Hepatocyte (in vitro differentiated cells): ENCODE results near the gene ARID1A. TPM values are rescaled to one million over a fixed set of nuclear protein-coding genes. Genes with fewer than 3 reads are reported as not detected.

ENCODE experiments used
- DNase-seq: peaks from one replicate; pipeline ENCODE4 v3.0.0-alpha.2; 2016; ENCODE audit warnings: low spot score
- H2AFZ ChIP-seq: fragments of 200-600 bp; sonication (generic); 2 replicates; pipeline ENCODE4 v1.6.0; 2016; ENCODE audit warnings: antibody characterized with exemption, mild to moderate bottlenecking
- H3K27ac ChIP-seq: fragments of 200-600 bp; sonication (generic); 2 replicates; pipeline ENCODE4 v1.5.1; 2016; ENCODE audit warnings: mild to moderate bottlenecking
- H3K27me3 ChIP-seq: fragments of 200-600 bp; sonication (generic); 2 replicates; pipeline ENCODE4 v1.6.1; 2016
- H3K36me3 ChIP-seq: fragments of 200-600 bp; sonication (generic); replicated peaks from 2 replicates; pipeline ENCODE4 v1.5.1; 2016; ENCODE audit warnings: low read depth; ENCODE audit not compliant: insufficient read depth
- H3K4me1 ChIP-seq: fragments of 200-600 bp; sonication (generic); 2 replicates; pipeline ENCODE4 v1.5.1; 2016; ENCODE audit warnings: mild to moderate bottlenecking, moderate library complexity; ENCODE audit not compliant: insufficient read depth
- H3K4me2 ChIP-seq: fragments of 200-600 bp; sonication (generic); 2 replicates; pipeline ENCODE4 v1.6.0; 2016
- H3K4me3 ChIP-seq: fragments of 200-600 bp; sonication (generic); 2 replicates; pipeline ENCODE4 v1.5.1; 2016; ENCODE audit warnings: mild to moderate bottlenecking
- H3K79me2 ChIP-seq: fragments of 200-600 bp; sonication (generic); 2 replicates; pipeline ENCODE4 v1.6.0; 2017; ENCODE audit warnings: mild to moderate bottlenecking
- H3K9me2 ChIP-seq: fragments of 200-600 bp; sonication (generic); replicated peaks from 2 replicates; pipeline ENCODE4 v1.6.0; 2017; ENCODE audit warnings: mild to moderate bottlenecking; ENCODE audit not compliant: insufficient read depth
- H3K9me3 ChIP-seq: fragments of 200-600 bp; sonication (generic); 2 replicates; pipeline ENCODE4 v1.5.1; 2016; ENCODE audit warnings: low read depth, mild to moderate bottlenecking
- H4K20me1 ChIP-seq: fragments of 200-600 bp; sonication (generic); 2 replicates; pipeline ENCODE4 v1.6.0; 2016; ENCODE audit warnings: mild to moderate bottlenecking; ENCODE audit not compliant: insufficient read depth, poor library complexity, severe bottlenecking
- CTCF ChIP-seq: fragments of 200-600 bp; sonication (generic); IDR thresholded peaks from 2 replicates; pipeline ENCODE4 v1.5.1; 2016; ENCODE audit warnings: antibody characterized with exemption, mild to moderate bottlenecking; ENCODE audit not compliant: poor library complexity
- EZH2 ChIP-seq: fragments of 200-600 bp; sonication (generic); IDR thresholded peaks from 2 replicates; pipeline ENCODE4 v1.6.1; 2016; ENCODE audit warnings: antibody characterized with exemption, mild to moderate bottlenecking, borderline replicate concordance
- EZH2phosphoT487 ChIP-seq: fragments of 200-600 bp; sonication (generic); IDR thresholded peaks from one replicate; pipeline ENCODE4 v1.6.1; 2018; ENCODE audit warnings: antibody characterized with exemption, mild to moderate bottlenecking, low read depth, moderate library complexity; ENCODE audit not compliant: unreplicated experiment, severe bottlenecking
- WGBS: methylation state at CpG from one replicate; pipeline ENCODE4 v1.1.6; 2016; ENCODE audit warnings: low lambda C conversion rate; ENCODE audit errors: missing lambda C conversion rate; 5-methylcytosine and 5-hydroxymethylcytosine counted together
- polyA plus RNA-seq: library from polyadenylated mRNA; unstranded; fragments of >200 nt; fragmentation: Nextera tagmentation; extraction: Ambion mirVana; gene quantifications from 2 replicates; pipeline ENCODE4 v1.2.1, GENCODE V29; 2016
- total RNA-seq: library from RNA; depleted of rRNA; stranded (reverse); fragments of >200 nt; gene quantifications from 2 replicates; pipeline ENCODE4 v1.2.3, GENCODE V29; 2014

The ARID1A gene
- total and polyA plus RNA-seq, 2 experiments from 2014 or later = 27.9 to 35.8 TPM

DNA sequence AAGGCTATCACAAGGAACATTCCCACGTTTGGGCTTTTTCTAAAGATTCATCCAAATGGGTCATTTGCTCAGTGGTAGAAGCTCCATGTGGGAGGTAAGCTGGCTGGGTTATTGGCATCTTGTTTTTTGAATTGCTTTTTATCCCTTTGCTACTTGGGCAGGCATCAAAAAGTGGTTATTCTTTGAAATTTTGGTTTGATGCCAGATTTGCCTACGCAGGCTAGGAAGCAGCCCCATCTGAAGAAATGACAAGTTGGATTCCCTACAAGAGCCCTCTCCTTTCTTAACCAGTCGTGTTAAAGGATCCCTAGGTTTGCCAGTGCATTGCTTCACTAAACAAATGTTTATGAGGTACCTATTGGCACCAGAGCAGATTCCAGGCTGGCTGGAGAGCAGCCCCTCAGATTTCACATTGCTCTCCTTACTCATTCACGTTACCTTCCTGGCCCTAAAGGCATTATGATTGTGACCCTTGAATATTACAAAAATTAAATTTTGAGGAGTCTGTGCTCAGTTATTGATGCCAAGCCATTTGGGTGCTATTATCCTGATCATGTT, 38.8 kb downstream of the ARID1A start:
- Histone ChIP-seq H3K9me2 (no peaks in the 10 kb centered on the region), H3K27ac (no peak overlapping the region), H3K4me3 (no peak overlapping the region), H4K20me1 (peaks cover 46% of the 10 kb centered on the region), H3K4me2 (no peak overlapping the region), H3K27me3 (no peaks in the 10 kb centered on the region), H3K9me3 (no peaks in the 10 kb centered on the region), H2AFZ (no peak overlapping the region), H3K36me3 (peaks cover 11% of the 10 kb centered on the region), H3K79me2 (peaks cover 98% of the 10 kb centered on the region), H3K4me1 (peaks cover 5% of the 10 kb centered on the region)
- DNase-seq = no peak
- 90% methylated on average over 4 of the region's 4 CpGs for whole genome bisulfite sequencing
- TF ChIP-seq CTCF = no peak
- TF ChIP-seq EZH2 = no peak
- TF ChIP-seq EZH2phosphoT487 = no peak

DNA sequence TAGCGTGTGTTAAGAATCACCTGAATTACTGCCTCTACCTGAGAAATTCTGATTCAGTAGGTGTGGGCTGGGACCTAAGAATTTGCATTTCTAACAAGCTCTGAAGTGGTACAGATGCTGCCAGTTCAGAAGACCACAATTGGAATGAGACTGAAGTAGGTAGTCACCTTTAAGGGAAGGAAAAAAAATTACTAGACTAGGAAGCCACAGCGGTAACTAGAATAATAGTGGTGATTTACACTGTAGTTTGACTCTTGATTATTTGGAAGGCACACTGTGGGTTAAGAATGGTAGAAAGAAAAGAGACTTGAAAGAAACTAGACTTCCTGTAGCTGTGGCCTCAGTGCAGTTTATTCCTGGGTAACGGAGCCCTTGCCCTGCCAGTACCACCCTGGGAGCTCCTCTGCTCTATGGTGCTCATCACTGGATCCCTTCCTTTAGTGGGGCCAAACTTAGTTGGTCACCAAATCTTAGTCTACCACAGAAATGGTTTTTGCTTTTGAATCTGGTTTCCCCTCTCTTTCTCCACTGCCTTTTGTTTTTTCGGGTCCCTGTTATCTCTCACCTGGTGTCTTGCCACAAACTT, 43.6 kb downstream of the ARID1A start:
- Histone ChIP-seq H4K20me1 (peaks cover 37% of the 10 kb centered on the region), H2AFZ (no peak overlapping the region), H3K9me3 (no peaks in the 10 kb centered on the region), H3K79me2 (peaks cover 96% of the 10 kb centered on the region), H3K4me1 (peaks cover 18% of the 10 kb centered on the region), H3K27me3 (no peaks in the 10 kb centered on the region), H3K36me3 (no peaks in the 10 kb centered on the region), H3K9me2 (no peaks in the 10 kb centered on the region), H3K4me3 (no peak overlapping the region), H3K27ac (peak overlapping the region; percentile 55), H3K4me2 (no peak overlapping the region)
- 92% methylated on average over 4 of the region's 4 CpGs for WGBS
- TF ChIP-seq CTCF = no peak
- no peak for DNase-seq

DNA sequence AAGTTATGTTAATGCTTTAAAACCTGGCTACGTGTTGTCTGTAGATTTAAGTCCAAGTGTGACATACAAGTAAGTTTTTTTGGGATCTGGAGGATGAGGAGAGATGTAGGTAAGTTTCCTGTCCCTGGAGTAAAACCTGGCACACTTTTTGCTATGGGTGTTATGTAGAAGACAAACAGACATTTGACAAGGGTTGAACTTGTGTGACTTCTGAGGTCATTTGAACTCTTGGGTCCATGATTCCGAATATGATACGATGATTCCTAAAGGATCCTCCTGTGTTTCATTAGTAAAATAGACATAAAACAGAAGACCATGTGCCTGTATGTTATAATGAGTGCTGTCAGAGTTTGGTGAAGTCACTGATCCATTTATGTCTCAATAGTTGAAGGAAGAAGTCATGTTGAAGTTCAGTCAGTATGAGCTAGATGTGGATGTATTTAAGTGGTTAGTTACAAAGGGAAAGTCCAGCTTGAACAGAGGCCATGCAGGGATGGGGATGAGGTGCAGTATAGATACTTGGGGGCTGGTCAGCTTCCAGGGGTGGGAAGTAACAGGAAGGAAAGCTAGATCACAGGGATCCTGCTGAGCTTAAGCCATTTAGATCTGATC, 44.3 kb downstream of the ARID1A start:
- H3K79me2 ChIP-seq = peaks cover 96% of the 10 kb centered on the region
- peak overlapping the region; percentile 62 for H3K4me2 ChIP-seq
- TF ChIP-seq CTCF = no peak
- no peak for TF ChIP-seq EZH2phosphoT487
- no peak for TF ChIP-seq EZH2
- peaks cover 18% of the 10 kb centered on the region for H3K4me1 ChIP-seq
- no peaks in the 10 kb centered on the region for H3K9me3 ChIP-seq
- H3K36me3 ChIP-seq = no peaks in the 10 kb centered on the region
- WGBS = 80% methylated on average over 3 of the region's 3 CpGs
- peaks cover 44% of the 10 kb centered on the region for H4K20me1 ChIP-seq
- H2AFZ ChIP-seq = no peak overlapping the region
- H3K9me2 ChIP-seq = no peaks in the 10 kb centered on the region
- H3K27me3 ChIP-seq = no peaks in the 10 kb centered on the region
- H3K27ac ChIP-seq = peak overlapping the region; percentile 55
- no peak for DNase-seq
- no peak overlapping the region for H3K4me3 ChIP-seq
